AG09319 (cell line): ENCODE results near the gene CLTCL1.

ENCODE experiments used
- DNase-seq: peaks from one replicate; pipeline ENCODE4 v3.0.0-alpha.2; 2010; ENCODE audit warnings: low read depth; ENCODE audit errors: extremely low read depth
- CTCF ChIP-seq: IDR thresholded peaks from 2 replicates; pipeline ENCODE4 v1.5.1; 2011; ENCODE audit warnings: low read depth, mild to moderate bottlenecking, inconsistent platforms, low read length, moderate library complexity

CLTCL1 gene

DNA sequence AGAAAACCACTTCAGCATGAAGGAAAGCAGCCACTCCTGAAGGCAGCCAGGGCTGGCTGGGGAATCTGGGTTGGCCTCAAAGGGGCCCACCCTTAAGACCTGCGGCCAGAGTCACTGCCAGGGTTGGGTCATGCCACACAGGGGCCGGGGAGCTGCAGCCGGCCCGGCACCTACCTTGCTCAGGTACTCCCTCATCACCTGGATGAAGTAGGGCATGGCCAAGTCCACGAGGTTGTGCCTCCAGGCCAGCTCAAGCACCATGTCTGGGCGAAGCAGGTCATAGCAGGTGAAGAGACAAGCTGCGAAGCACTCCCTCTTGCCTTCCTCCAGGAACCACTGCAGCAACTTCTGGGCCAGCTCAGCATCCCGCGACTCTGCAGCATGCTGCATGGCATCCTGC lies 108.3 kb downstream of the CLTCL1 start:
- TF ChIP-seq CTCF, result no peak

DNA sequence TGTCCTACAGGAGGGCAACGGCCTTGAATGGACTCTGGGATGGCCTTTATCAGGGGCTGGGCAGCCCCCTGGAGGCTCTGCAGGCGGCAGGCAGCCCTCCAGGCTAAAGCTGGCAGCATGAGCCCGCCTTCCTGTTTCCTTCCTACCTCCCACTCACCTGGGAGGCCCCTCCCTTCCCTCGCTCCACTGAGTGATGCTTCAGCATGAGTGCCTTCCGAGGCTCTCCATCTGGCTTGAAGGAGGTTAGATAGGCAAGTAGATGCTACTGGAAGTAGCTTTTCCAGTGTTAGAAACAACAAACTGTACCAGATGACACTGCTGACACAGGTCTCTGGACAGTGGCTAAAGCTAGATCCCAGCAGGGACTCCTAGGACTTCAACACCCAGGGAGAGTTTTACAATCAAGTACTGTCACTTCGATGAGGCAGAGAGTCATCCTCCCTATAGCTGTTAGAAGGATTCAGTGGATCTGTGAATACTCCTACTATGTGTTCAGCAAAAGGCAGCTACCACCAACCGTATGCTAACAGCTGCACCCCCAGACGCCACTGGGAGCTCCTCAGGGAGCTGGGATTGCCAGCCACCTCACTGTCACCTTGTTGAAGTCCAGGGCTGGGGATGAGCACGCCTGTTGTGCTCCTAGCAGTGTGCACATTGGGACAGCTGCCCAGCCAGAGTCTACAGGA lies 108.9 kb downstream of the CLTCL1 start:
- TF ChIP-seq CTCF, result no peak
- DNase-seq, result no peak

More for the DNA sequence above, 108.3 kb downstream of the CLTCL1 start:
- no peak for DNase-seq

GRCh38 chr22:19181786-19182471 lies 109.6 kb downstream of the CLTCL1 start:
- DNase-seq, result no peak
- TF ChIP-seq CTCF, result no peak

- DNase-seq, result no peak
- no peak for TF ChIP-seq CTCF
These were observed 110.6 kb downstream of the CLTCL1 start for GRCh38 chr22:19180740-19181410.

- TF ChIP-seq CTCF, result no peak
- DNase-seq, result no peak
These were observed 111.3 kb downstream of the CLTCL1 start for GRCh38 chr22:19180234-19180633.

GRCh38 chr22:19179497-19180048 lies 111.9 kb downstream of the CLTCL1 start:
- peak; percentile 72 for TF ChIP-seq CTCF
- DNase-seq, result peak; percentile 62
